Stimulated activated CD8-positive, alpha-beta memory T cell treated with anti-CD3 and anti-CD28 coated beads, Interleukin-15, amount 100 ng/mL, for 4 hours (primary cell): ENCODE measurements around the gene SYT7.

Source experiments
- DNase-seq, 2 donors: peaks; one replicate each; pipeline ENCODE4 v3.0.0-alpha.2; 2020; ENCODE audit warnings: low read depth in 2 of 2

The SYT7 gene

DNA sequence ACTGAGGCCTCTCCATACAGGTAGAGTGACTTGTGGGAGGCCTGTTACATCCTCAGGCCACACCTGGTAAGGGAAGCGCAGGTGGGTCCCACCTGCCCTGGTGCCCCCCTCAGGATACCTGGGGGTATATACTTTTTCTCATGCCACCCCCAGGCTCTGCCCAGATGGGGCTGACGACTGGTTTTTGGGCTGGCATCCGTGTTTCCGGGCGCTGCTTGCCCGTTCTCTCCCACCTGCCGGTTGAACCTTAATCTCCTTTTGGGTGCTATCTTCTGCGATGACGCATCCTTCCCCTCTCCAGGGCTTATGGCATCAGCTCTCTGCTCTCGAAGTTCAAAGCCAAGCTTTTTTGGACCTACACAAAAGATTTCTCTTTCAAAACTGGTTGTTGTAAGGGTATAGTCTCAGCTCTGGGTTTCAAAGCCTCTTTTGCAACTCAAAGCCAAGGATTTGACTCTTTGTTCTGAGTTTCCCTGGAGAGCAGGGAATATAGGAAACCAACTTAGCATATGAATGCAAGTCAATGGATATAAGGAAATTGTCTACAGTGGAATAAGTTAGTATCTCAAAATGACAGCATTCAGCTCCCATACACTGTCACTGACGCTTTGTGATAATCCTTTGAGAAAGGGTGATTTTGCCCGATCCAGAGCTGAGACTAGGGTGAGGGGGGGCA, 80.9 kb downstream of the SYT7 start:
- DNase-seq: no peak

DNA sequence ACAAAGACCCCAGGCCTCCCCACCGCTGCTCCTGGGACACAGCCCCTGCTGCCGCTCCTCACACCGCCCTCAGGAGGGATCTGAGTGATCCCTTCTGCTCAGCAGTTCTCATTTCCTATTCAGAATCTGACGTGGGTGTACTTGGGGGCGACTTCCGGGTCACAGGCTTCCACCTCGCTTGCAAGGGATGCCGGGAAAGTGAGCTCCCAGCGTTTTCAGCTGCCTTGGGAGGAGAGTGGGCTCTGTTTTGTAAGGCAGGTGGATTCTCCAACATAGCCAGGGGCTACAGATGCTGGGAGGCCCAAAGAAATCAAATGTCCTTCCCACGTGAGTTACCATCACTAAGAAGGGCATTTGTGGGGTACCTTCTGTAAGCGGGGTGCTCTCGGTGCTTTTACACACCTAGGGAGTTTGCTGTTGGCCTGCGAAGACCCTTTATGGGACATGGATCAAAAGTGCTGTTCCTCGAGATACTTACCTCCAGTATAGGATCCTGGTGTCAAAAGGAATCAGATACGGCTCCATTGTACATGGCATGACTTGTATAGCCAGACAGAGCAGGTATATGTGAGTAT, 82.0 kb downstream of the SYT7 start:
- DNase-seq: no peak

- DNase-seq: no peak
Measured at GRCh38 chr11:61497876-61498275, 83.0 kb downstream of the SYT7 start.

DNA sequence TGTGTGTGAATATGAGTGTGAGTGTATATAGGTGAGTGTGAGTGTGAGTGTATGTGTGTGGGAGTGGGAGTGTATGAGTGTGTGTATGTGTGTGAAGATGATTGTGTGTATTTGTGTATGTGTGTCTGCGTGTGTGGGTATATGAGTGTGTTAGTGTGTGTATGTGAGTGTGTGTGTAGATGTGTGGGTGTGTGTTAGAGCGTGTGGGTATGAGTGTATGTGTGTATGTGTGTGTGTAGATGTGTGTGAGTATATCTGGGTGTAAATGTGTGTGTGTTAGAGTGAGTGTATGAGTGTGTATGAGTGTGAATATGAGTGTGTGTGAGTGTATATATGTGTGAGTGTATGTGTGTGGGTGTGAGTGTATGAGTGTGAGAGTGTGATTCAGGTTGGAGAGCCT, 83.4 kb downstream of the SYT7 start:
- DNase-seq: no peak

DNA sequence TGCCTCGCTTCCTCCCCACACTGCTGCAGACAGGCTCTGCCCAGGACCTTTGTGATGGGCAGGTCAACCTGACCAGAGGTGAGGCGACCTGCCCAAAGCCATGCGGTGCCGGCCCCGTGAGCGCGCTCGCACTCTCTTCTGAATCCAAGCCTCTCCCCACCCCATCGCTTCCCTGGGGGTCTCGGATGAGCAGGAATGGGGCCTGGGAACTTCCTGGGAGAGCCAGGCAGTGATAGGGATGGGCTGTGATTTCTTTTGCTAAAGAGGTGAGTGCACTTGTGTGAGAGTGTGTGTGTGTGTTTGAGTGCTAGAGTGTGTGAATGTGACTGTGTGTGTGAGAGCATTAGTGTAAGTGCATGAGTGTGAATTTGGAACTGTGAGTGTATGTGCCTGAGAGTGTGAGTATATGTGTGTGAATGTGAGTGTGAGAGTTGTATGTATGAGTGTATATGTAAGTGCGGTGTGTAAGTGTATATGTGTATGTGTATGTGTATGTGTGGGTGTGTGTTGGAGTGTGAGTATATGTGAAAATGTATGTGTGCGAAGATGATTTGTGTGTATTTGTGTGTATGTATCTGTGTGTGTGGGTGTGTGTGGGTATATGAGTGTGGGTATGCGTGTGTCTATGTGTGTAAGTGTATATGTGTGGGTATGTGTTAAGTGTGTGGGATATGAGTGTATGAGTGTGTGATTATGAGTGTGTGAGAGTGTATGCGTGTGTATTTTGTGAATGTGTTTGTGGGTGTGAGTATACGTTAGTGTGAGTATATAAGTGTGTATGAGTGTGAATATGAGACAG, 84.1 kb downstream of the SYT7 start:
- DNase-seq: no peak

DNA sequence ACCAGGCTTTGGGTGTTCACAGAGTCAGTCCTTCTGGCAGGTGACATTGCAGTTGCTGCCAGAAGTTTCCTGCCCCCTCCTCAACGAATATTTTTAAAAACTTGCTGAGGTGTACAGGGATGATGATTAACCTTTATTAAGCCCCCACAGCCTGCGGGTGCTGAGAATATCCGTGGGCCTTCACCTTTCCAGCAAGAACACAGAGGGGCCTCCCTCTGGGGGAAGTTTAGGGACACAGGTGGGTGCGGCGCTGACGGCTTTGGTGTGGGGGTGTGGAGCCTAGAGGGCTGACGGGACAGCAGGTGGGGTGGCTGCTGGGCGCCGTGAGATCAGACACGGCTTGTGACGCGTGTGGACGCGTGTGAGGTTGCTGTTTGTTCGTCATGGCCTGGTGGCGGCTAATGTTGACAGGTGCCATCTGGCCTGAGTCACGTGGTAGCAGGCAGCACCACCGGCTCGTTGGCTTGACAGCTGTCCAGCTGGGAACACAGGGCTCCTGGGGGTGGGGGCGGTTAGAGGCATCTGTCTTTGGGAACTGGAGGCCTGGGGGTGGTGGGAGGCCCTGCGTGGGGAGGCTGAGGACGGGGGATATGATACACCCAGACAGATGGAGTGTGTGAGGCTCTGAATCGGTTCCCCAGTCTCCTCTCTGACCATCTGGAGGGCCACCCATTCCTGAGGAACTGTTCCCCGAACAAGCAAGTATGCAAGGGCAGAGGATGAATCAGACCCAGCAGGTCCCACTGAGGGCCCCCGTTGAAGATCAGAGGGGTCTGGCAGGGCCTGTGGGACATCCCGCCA, 84.9 kb downstream of the SYT7 start:
- DNase-seq: no peak

DNA sequence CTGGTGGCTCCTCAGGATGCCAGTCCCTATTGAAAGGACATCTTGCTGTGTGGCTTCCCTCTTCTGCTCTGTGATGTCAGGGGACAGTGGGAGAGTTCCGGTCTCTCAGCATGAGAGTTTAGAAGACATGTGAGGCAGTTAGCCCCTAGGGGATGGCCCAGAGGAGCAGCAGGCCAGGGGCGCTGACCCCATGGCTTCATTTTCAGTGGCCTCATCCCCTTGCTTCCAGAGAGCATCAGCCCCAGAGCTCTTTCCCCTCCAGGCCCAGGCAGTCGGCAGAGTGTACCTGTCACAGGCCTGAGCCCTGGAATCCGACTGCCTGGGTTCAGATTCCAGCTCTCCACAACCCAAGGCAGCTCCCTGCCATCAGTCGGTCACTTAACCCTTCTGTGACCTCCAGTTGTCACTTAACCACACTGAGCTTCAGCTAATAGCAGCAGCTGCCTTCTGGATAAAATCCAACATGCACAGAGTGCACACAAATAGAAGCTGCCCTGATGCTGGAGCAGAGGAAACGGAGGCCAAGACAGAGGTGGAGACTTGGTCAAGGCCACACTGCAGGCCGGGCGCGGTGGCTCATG, 86.4 kb downstream of the SYT7 start:
- DNase-seq: no peak

GRCh38 chr11:61491736-61492395, 89.0 kb downstream of the SYT7 start:
- no peak for DNase-seq

GRCh38 chr11:61489833-61490721, 90.8 kb downstream of the SYT7 start:
- no peak for DNase-seq

- no peak for DNase-seq
Measured at GRCh38 chr11:61488651-61489291, 92.1 kb downstream of the SYT7 start.

DNA sequence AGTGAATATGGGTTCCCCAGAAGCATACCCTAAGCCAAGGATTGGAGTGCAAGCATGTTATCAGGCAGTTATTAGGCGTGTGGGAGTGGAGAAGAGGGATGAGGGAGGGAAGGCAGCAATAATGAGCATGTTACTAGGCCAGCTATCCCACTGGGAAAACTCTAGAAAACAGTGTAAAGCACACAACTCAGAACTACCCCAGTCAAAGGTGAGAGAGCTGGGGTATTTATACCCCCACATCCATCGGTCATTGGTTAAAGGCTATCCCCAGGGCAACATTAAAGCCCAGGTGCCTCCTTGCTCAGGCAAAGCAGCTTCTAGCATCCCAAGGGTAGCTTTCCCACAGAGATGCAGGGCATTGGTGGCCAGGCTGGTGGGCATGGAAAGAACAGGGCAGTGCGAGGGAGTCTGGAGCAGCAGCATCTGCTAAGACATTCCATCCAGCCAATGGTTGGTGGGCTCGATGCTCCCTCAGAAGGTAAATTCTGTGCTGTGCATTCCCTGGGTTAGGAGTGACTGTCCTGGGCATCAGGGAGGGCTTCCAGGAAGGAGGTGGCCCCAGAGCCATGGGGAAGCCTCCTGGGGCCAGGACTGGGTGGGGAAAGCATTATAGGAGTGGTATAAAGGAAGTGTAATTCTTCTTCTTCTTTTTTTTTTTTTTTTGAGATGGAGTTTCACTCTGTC, 93.4 kb downstream of the SYT7 start:
- no peak for DNase-seq

- DNase-seq: no peak
Measured at GRCh38 chr11:61486779-61487178, 94.1 kb downstream of the SYT7 start.

- no peak for DNase-seq
Measured at GRCh38 chr11:61486011-61486620, 94.8 kb downstream of the SYT7 start.

GRCh38 chr11:61485080-61485479, 95.8 kb downstream of the SYT7 start:
- no peak for DNase-seq

GRCh38 chr11:61484541-61484940, 96.3 kb downstream of the SYT7 start:
- no peak for DNase-seq

- no peak for DNase-seq
Measured at GRCh38 chr11:61482513-61482912, 98.4 kb downstream of the SYT7 start.

DNA sequence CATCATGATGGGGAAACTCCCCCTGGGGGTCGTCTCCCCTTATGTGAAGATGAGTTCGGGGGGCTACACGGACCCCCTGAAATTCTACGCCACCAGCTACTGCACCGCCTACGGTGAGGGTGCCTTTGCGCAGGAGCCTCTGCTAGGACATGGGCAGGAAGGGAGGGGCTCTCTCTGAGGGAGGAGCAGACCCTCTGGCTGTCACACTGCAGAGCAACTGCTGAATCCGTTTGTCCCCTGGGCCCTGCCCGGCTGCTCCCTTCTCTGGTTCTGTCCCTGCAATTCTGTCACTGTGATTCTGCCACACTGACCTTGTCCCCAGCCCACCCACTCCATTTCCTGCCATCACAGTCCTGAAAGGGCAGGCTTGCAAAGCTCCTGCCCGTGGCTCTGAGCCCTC, 99.1 kb downstream of the SYT7 start:
- DNase-seq: no peak

DNA sequence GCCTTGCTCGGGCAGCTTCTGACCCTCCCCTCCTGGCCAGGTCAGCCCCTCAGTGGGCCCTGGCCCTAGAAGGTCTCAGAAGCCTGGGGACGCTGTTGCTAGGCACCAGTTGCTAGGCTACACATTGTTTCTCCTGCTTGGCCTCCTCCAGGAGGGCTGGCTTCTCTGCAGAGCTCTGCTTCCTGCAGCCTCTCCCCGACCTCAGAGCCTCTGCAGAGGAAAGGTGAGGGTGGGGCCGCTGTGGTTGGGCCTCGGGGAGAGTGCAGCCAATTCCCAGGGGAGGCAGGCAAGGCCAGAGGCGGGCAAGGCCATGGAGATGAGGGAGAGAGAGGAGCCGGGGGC, 99.9 kb downstream of the SYT7 start:
- DNase-seq: no peak
